Trophoblast cell (in vitro differentiated cells and primary cell): ENCODE measurements around the gene PRRC1.

Experiments used
- DNase-seq, 2 donors: peaks; one replicate each; pipeline ENCODE4 v3.0.0-alpha.2; 2016
- H2AFZ ChIP-seq: 2 replicates; pipeline ENCODE4 v1.6.1; 2013; ENCODE audit warnings: low read length, moderate library complexity, mild to moderate bottlenecking; ENCODE audit not compliant: insufficient read depth, poor library complexity
- H2AK5ac ChIP-seq: 2 replicates; pipeline ENCODE4 v1.6.1; 2013; ENCODE audit warnings: mild to moderate bottlenecking, low read length
- H2BK120ac ChIP-seq: 2 replicates; pipeline ENCODE4 v1.6.1; 2013; ENCODE audit warnings: low read length, mild to moderate bottlenecking, moderate library complexity; ENCODE audit not compliant: insufficient read depth, poor library complexity
- H2BK12ac ChIP-seq: 2 replicates; pipeline ENCODE4 v1.6.1; 2013; ENCODE audit warnings: mild to moderate bottlenecking, low read length, moderate library complexity
- H2BK5ac ChIP-seq: 2 replicates; pipeline ENCODE4 v1.6.1; 2013; ENCODE audit warnings: low read length, low read depth, moderate library complexity, mild to moderate bottlenecking; ENCODE audit not compliant: poor library complexity
- H3K14ac ChIP-seq: 2 replicates; pipeline ENCODE4 v1.6.1; 2013; ENCODE audit warnings: mild to moderate bottlenecking, low read length
- H3K18ac ChIP-seq: 2 replicates; pipeline ENCODE4 v1.6.1; 2013; ENCODE audit warnings: mild to moderate bottlenecking, low read length
- H3K23ac ChIP-seq: 2 replicates; pipeline ENCODE4 v1.6.1; 2013; ENCODE audit warnings: low read length
- H3K27ac ChIP-seq: 2 replicates; pipeline ENCODE4 v1.5.1; 2013; ENCODE audit warnings: low read depth, mild to moderate bottlenecking, inconsistent platforms, low read length, moderate library complexity
- H3K27me3 ChIP-seq: 2 replicates; pipeline ENCODE4 v1.6.1; 2013; ENCODE audit warnings: inconsistent platforms, mild to moderate bottlenecking, low read length, moderate library complexity; ENCODE audit not compliant: insufficient read depth
- H3K36me3 ChIP-seq, 2 experiments: 1 replicate in 1 of 2; 2 replicates in 1 of 2; pipeline ENCODE4 v1.6.1; 2013; ENCODE audit warnings: low read length in 2 of 2, mild to moderate bottlenecking in 2 of 2, moderate library complexity in 1 of 2; ENCODE audit not compliant: insufficient read depth in 2 of 2, control insufficient read depth in 1 of 2
- H3K4ac ChIP-seq: 2 replicates; pipeline ENCODE4 v1.6.1; 2013; ENCODE audit warnings: low read depth, mild to moderate bottlenecking, low read length, moderate library complexity
- H3K4me1 ChIP-seq, 2 experiments: 1 replicate in 1 of 2; 2 replicates in 1 of 2; pipeline ENCODE4 v1.6.1; 2013; ENCODE audit warnings: low read length in 2 of 2, mild to moderate bottlenecking in 2 of 2, moderate library complexity in 1 of 2; ENCODE audit not compliant: insufficient read depth in 2 of 2, control insufficient read depth in 1 of 2
- H3K4me2 ChIP-seq: 2 replicates; pipeline ENCODE4 v1.6.1; 2013; ENCODE audit warnings: inconsistent platforms, mild to moderate bottlenecking, low read length, moderate library complexity
- H3K4me3 ChIP-seq: 2 replicates; pipeline ENCODE4 v1.5.1; 2013; ENCODE audit warnings: mild to moderate bottlenecking, low read depth, low read length, inconsistent platforms
- H3K79me1 ChIP-seq: one replicate; pipeline ENCODE4 v1.6.1; 2013; ENCODE audit warnings: low read length
- H3K79me2 ChIP-seq: 2 replicates; pipeline ENCODE4 v1.6.1; 2013; ENCODE audit warnings: low read length, mild to moderate bottlenecking; ENCODE audit not compliant: control insufficient read depth, insufficient read depth, poor library complexity
- H3K9ac ChIP-seq: 2 replicates; pipeline ENCODE4 v1.6.1; 2013; ENCODE audit warnings: mild to moderate bottlenecking, low read length
- H3K9me3 ChIP-seq: 2 replicates; pipeline ENCODE4 v1.6.1; 2013; ENCODE audit warnings: low read depth, mild to moderate bottlenecking, control low read depth, inconsistent platforms, low read length; ENCODE audit not compliant: insufficient read depth
- H4K12ac ChIP-seq: 2 replicates; pipeline ENCODE4 v1.6.1; 2013; ENCODE audit warnings: low read depth, mild to moderate bottlenecking, low read length, moderate library complexity
- H4K8ac ChIP-seq: 2 replicates; pipeline ENCODE4 v1.6.1; 2013; ENCODE audit warnings: low read depth, mild to moderate bottlenecking, low read length, moderate library complexity
- H4K91ac ChIP-seq: one replicate; pipeline ENCODE4 v1.6.1; 2013; ENCODE audit warnings: low read depth, mild to moderate bottlenecking, low read length, moderate library complexity
- WGBS: extraction: QIAGEN DNeasy Blood & Tissue Kit; methylation state at CpG from one replicate; pipeline ENCODE4 v1.1.7; 2013; ENCODE audit warnings: missing lambda C conversion rate; ENCODE audit not compliant: insufficient read length, insufficient coverage; ENCODE audit errors: extremely low coverage; 5-methylcytosine and 5-hydroxymethylcytosine counted together

The PRRC1 gene

GRCh38 chr5:127589309-127590030 is 72.0 kb downstream of the PRRC1 start:
- Histone ChIP-seq H3K4me3 (no peak overlapping the region), H4K8ac (no peak overlapping the region), H2AFZ (no peak overlapping the region), H3K9me3 (no peaks in the 10 kb centered on the region), H2AK5ac (no peak overlapping the region), H3K23ac (no peak overlapping the region), H2BK5ac (no peak overlapping the region), H2BK12ac (no peak overlapping the region), H3K9ac (no peak overlapping the region), H4K91ac (no peak overlapping the region), H3K79me1 (no peaks in the 10 kb centered on the region), H3K27ac (no peak overlapping the region), H3K36me3 (no peaks in the 10 kb centered on the region), H3K4me2 (no peak overlapping the region), H3K4me1 (no peaks in the 10 kb centered on the region), H3K27me3 (no peaks in the 10 kb centered on the region), H3K14ac (no peak overlapping the region), H3K79me2 (no peaks in the 10 kb centered on the region), H4K12ac (no peak overlapping the region), H3K18ac (no peak overlapping the region), H2BK120ac (no peak overlapping the region), H3K4ac (no peak overlapping the region)
- no CpG with 5 or more reads among the region's 12 CpGs for WGBS
- no peak for DNase-seq

DNA sequence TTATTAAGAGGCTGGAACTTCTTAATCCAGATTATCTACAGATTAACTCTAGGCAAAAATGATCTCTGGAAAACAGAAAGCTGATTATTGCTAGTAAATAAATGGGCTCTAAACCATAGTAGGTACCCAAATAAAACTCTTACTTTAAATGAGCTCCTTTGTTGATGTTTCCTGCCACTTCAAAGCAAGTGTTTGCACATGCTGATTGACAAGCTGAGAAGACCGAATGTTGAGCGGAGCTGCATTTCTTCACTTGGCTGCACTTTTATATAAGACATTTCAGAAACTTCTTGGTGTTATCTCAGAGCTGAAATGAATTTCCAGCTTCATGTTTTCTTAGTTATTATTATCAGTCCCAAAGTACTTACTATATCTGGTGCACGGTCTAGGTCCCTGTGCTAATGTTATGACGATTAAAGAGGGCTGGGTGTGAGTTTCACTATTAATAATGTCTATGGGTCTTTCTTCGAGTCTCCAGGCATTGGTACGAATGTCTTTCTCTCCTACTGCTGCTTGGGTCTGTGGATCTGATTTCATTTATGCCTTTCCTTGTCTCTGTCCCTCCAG is 72.8 kb downstream of the PRRC1 start:
- Histone ChIP-seq H3K27me3 (no peaks in the 10 kb centered on the region), H3K9me3 (no peaks in the 10 kb centered on the region), H2BK5ac (no peak overlapping the region), H3K14ac (no peak overlapping the region), H3K4ac (no peak overlapping the region), H4K91ac (no peak overlapping the region), H2BK12ac (no peak overlapping the region), H3K18ac (no peak overlapping the region), H3K79me1 (no peaks in the 10 kb centered on the region), H4K8ac (no peak overlapping the region), H2AFZ (no peak overlapping the region), H3K9ac (no peak overlapping the region), H2BK120ac (no peak overlapping the region), H3K27ac (no peak overlapping the region), H4K12ac (no peak overlapping the region), H3K4me3 (no peak overlapping the region), H2AK5ac (no peak overlapping the region), H3K23ac (no peak overlapping the region), H3K4me1 (no peaks in the 10 kb centered on the region), H3K79me2 (no peaks in the 10 kb centered on the region), H3K4me2 (no peak overlapping the region), H3K36me3 (no peaks in the 10 kb centered on the region)
- no CpG with 5 or more reads among the region's 6 CpGs for WGBS
- no peak for DNase-seq

GRCh38 chr5:127595484-127596368 is 78.3 kb downstream of the PRRC1 start:
- no peak overlapping the region for H2BK120ac ChIP-seq
- H4K91ac ChIP-seq, result no peak overlapping the region
- H3K23ac ChIP-seq, result no peak overlapping the region
- no peak for DNase-seq
- H3K36me3 ChIP-seq, result no peaks in the 10 kb centered on the region
- H3K4ac ChIP-seq, result no peak overlapping the region
- no peak overlapping the region for H3K4me3 ChIP-seq
- H2AK5ac ChIP-seq, result no peak overlapping the region
- H3K4me2 ChIP-seq, result no peak overlapping the region
- H4K12ac ChIP-seq, result no peak overlapping the region
- H3K14ac ChIP-seq, result no peak overlapping the region
- no peak overlapping the region for H2BK5ac ChIP-seq
- H3K9me3 ChIP-seq, result no peaks in the 10 kb centered on the region
- H3K79me1 ChIP-seq, result no peaks in the 10 kb centered on the region
- no peaks in the 10 kb centered on the region for H3K79me2 ChIP-seq
- WGBS, result no CpG with 5 or more reads among the region's 9 CpGs
- no peaks in the 10 kb centered on the region for H3K4me1 ChIP-seq
- no peak overlapping the region for H4K8ac ChIP-seq
- no peaks in the 10 kb centered on the region for H3K27me3 ChIP-seq
- H3K27ac ChIP-seq, result no peak overlapping the region
- H2BK12ac ChIP-seq, result no peak overlapping the region
- H3K9ac ChIP-seq, result no peak overlapping the region
- no peak overlapping the region for H2AFZ ChIP-seq
- H3K18ac ChIP-seq, result no peak overlapping the region

DNA sequence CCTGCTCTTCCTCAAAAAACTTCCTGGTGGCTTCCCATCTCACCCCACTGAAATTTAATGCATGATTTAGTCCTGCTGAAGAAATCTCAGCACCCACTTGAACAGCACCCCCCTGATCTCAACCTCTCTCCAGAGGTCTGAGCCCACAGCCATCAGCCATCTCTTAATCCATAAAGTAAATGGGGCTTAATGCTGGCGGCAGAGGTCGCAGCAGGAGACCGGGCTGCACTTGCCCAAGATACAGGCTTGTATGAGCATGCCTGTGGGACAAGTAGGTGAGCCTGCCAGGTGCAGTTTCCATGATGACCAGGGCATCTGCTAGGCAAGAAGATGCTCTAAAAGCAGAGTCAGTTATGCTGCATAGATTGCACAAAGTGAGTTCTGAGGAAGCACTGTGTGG is 79.1 kb downstream of the PRRC1 start:
- Histone ChIP-seq H3K14ac (no peak overlapping the region), H3K27ac (no peak overlapping the region), H2BK120ac (no peak overlapping the region), H3K4me2 (no peak overlapping the region), H2AK5ac (no peak overlapping the region), H3K9ac (no peak overlapping the region), H3K27me3 (no peaks in the 10 kb centered on the region), H3K4me3 (no peak overlapping the region), H3K79me2 (no peaks in the 10 kb centered on the region), H4K12ac (no peak overlapping the region), H3K23ac (no peak overlapping the region), H3K4ac (no peak overlapping the region), H2AFZ (no peak overlapping the region), H2BK12ac (no peak overlapping the region), H3K18ac (no peak overlapping the region), H2BK5ac (no peak overlapping the region), H3K9me3 (no peaks in the 10 kb centered on the region), H4K91ac (no peak overlapping the region), H3K36me3 (no peaks in the 10 kb centered on the region), H3K79me1 (no peaks in the 10 kb centered on the region), H4K8ac (no peak overlapping the region), H3K4me1 (no peaks in the 10 kb centered on the region)
- no peak for DNase-seq
- WGBS, result no CpG with 5 or more reads among the region's 3 CpGs
